ENCODE data around the gene NIN.

NIN gene

GRCh38 chr14:50865391-50866076 is 34.6 kb upstream of the NIN start:
- no peak for TF ChIP-seq CTCF (IDR thresholded peaks at IDR 0.05; ENCODE audit: insufficient read depth, missing control alignments)
- no peak for FAIRE-seq
- DNase-seq (ENCODE audit: insufficient read length, low spot score) = no peak

GRCh38 chr14:50864946-50865345 is 34.0 kb upstream of the NIN start:
- FAIRE-seq = no peak
- TF ChIP-seq CTCF (IDR thresholded peaks at IDR 0.05; ENCODE audit: insufficient read depth, missing control alignments) = no peak
- no peak for DNase-seq (ENCODE audit: insufficient read length, low spot score)

- DNase-seq (ENCODE audit: insufficient read length, low spot score) (no peak), FAIRE-seq (no peak)
- TF ChIP-seq CTCF (IDR thresholded peaks at IDR 0.05; ENCODE audit: insufficient read depth, missing control alignments) = no peak
Measured at GRCh38 chr14:50864237-50864636, 33.3 kb upstream of the NIN start.

- DNase-seq (ENCODE audit: insufficient read length, low spot score) (no peak), FAIRE-seq (no peak)
- TF ChIP-seq CTCF (IDR thresholded peaks at IDR 0.05; ENCODE audit: insufficient read depth, missing control alignments) = no peak
Measured at GRCh38 chr14:50862036-50862570, 31.1 kb upstream of the NIN start.

GRCh38 chr14:50860478-50861086 is 29.6 kb upstream of the NIN start:
- FAIRE-seq = peak; percentile 60
- peak; percentile 78 for TF ChIP-seq CTCF (IDR thresholded peaks at IDR 0.05; ENCODE audit: insufficient read depth, missing control alignments)

GRCh38 chr14:50859296-50859624 is 28.3 kb upstream of the NIN start:
- no peak for DNase-seq (ENCODE audit: insufficient read length, low spot score)
- TF ChIP-seq CTCF (IDR thresholded peaks at IDR 0.05; ENCODE audit: insufficient read depth, missing control alignments) = no peak
- FAIRE-seq = no peak

More at GRCh38 chr14:50860478-50861086, 29.6 kb upstream of the NIN start:
- DNase-seq (ENCODE audit: insufficient read length, low spot score) = peak; percentile 66

- TF ChIP-seq CTCF (IDR thresholded peaks at IDR 0.05; ENCODE audit: insufficient read depth, missing control alignments) = no peak
- no peak for DNase-seq (ENCODE audit: insufficient read length, low spot score)
- FAIRE-seq = no peak
Measured at GRCh38 chr14:50856660-50857059, 25.7 kb upstream of the NIN start.
